GM12891 (cell line): Measurements from ENCODE around the gene PDGFD.

Experiments
- POLR2A ChIP-seq: IDR thresholded peaks from 2 replicates; pipeline ENCODE4 v1.6.1; 2011; ENCODE audit warnings: low read depth, low read length, control low read depth
- POLR2AphosphoS5 ChIP-seq: IDR thresholded peaks from 2 replicates; pipeline ENCODE4 v1.6.1; 2011; ENCODE audit warnings: low read depth, low read length, control low read depth

DNA sequence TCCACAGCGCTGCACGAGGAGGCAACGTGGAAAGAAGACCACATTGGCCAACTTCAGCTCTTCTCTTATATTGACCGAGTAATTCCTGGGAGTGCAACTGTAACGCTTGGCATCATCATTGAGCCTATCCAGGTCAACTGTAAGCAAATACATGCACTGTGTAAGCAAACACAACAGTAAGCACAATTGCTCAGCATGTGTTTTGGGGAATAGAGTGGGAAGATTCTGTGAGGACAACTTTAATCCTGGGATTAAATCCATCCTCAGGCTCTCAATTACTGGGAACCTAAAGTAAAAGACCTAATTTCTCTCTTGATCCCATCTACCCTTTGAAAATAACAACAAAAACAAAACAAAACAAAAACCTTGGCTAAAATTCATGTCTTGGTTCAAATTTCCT lies 237.0 kb downstream of the PDGFD start:
- no peak for TF ChIP-seq POLR2AphosphoS5
- no peak for TF ChIP-seq POLR2A
